Small intestine (tissue), 7 donors: Measurements from ENCODE around the gene CCN2. TPM values are rescaled to one million over a fixed set of nuclear protein-coding genes. Genes with fewer than 3 reads are reported as not detected.
"Not testable (repeated sequence)": the region's sequence is repeated elsewhere in the genome, so short reads cannot be mapped to it uniquely, and the experiment has no call there.

ENCODE experiments used
- DNase-seq, 2 donors: peaks; one replicate each; pipeline versions ENCODE4 v3.0.0 to v3.0.0-alpha.2; 2013
- FAIRE-seq: peaks from 2 replicates; lab custom pipeline; 2012; peaks lifted over from hg19 to GRCh38; lab: Jason Lieb, UNC
- H3K27ac ChIP-seq, 3 donors: one replicate each; pipeline ENCODE4 v1.5.1; 2013; ENCODE audit warnings: low read length in 2 of 3, mild to moderate bottlenecking in 2 of 3, control low read depth in 1 of 3, inconsistent platforms in 1 of 3, low read depth in 1 of 3, moderate library complexity in 1 of 3
- H3K27me3 ChIP-seq, 3 donors: one replicate each; pipeline ENCODE4 v1.6.1; 2013; ENCODE audit warnings: low read length in 3 of 3, inconsistent platforms in 1 of 3; ENCODE audit not compliant: control insufficient read depth in 3 of 3, insufficient read depth in 3 of 3
- H3K36me3 ChIP-seq, 3 donors: one replicate each; pipeline ENCODE4 v1.6.1; 2013; ENCODE audit warnings: low read length in 3 of 3, inconsistent platforms in 1 of 3, low read depth in 1 of 3, mild to moderate bottlenecking in 1 of 3, moderate library complexity in 1 of 3; ENCODE audit not compliant: control insufficient read depth in 3 of 3, insufficient read depth in 2 of 3
- H3K4me1 ChIP-seq, 3 donors: one replicate each; pipeline ENCODE4 v1.6.1; 2013; ENCODE audit warnings: low read length in 2 of 3, inconsistent platforms in 1 of 3, low read depth in 1 of 3, mild to moderate bottlenecking in 1 of 3, moderate library complexity in 1 of 3; ENCODE audit not compliant: control insufficient read depth in 3 of 3, insufficient read depth in 2 of 3
- H3K4me3 ChIP-seq, 3 donors: one replicate each; pipeline ENCODE4 v1.5.1; 2013; ENCODE audit warnings: low read length in 3 of 3, control low read depth in 1 of 3, inconsistent platforms in 1 of 3, low read depth in 1 of 3, mild to moderate bottlenecking in 1 of 3, moderate library complexity in 1 of 3
- H3K9me3 ChIP-seq, 2 donors: one replicate each; pipeline ENCODE4 v1.6.1; 2013; ENCODE audit warnings: low read depth in 1 of 2, low read length in 1 of 2; ENCODE audit not compliant: control insufficient read depth in 2 of 2, insufficient read depth in 1 of 2
- WGBS, 3 donors: extraction: QIAGEN DNeasy Blood & Tissue Kit; methylation state at CpG; one replicate each; pipeline ENCODE4 v1.1.7; 2013; 5-methylcytosine and 5-hydroxymethylcytosine counted together
- polyA plus RNA-seq, 4 donors: library from polyadenylated mRNA; stranded (reverse) in 3 of 4; unstranded in 1 of 4; fragments of 200-250 nt in 3 of 4; fragments of 120-200 nt in 1 of 4; gene quantifications; one replicate each; pipeline versions ENCODE4 v1.2.1 to v1.2.3, GENCODE V29; 2013
- donor health status: healthy with polysubstance abuse.
- donor health status: control.
- donor health status: control.
- donor health status: Bipolar disorder and iron deficiency.
- donor health status: healthy.

Gene CCN2
- polyA plus RNA-seq, 4 donors = 1.3 to 83.6 (median 36.0) TPM

DNA sequence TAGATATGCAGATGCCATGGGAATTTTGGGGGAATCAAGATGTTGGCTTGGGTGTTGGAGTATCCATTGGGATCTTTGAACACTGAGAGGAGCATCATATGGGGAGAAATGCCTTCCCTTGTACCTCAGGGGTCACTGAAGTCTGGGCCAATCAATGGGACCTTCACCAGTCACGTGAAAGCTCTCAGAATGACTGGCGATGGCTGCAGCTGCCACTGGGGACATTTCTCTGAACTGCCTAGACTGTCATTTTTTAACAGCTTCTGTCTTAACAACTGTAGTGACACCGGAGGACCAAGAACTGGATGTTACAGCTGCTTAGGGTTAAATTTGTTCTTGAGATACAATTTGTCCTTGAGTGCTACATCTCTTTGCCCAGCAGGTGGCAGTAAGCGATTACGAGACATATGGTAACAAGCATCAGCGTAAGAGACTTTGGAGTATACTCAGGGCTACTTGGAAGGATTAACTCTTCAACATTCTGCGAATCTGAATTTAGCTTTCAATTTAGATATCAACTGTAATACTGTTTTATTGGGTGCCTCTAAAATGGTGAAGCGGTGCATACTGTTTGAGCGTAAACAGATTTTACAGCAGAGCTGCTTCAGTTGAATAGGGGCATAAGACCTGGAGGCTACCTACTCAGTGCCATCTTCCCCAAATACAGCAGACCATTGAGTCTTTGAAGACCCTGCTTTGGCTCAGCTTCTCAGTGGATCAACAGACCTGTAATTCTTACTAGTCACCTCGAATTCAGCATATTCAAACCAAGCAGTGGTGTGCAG lies 36.0 kb downstream of the CCN2 start:
- no peak for FAIRE-seq

GRCh38 chr6:131914234-131914633 lies 36.9 kb downstream of the CCN2 start:
- 33 to 69% (median 50%) methylated on average over 1 of the region's 1 CpG for WGBS, 3 donors
- no peaks in the 10 kb centered on the region for H3K36me3 ChIP-seq
- no peaks in the 10 kb centered on the region for H3K9me3 ChIP-seq
- H3K4me3 ChIP-seq = no peak overlapping the region
- no peaks in the 10 kb centered on the region for H3K4me1 ChIP-seq
- FAIRE-seq = no peak
- H3K27me3 ChIP-seq = peaks cover 0 to 2% (median 0%) of the 10 kb centered on the region in 3 donors
- no peak for DNase-seq
- no peak overlapping the region for H3K27ac ChIP-seq

More for the DNA sequence above, 36.0 kb downstream of the CCN2 start:
- Histone ChIP-seq H3K9me3 (no peaks in the 10 kb centered on the region), H3K4me1 (no peaks in the 10 kb centered on the region), H3K4me3 (no peak overlapping the region), H3K27me3 (peaks cover 0 to 2% (median 0%) of the 10 kb centered on the region in 3 donors), H3K27ac (no peak overlapping the region), H3K36me3 (no peaks in the 10 kb centered on the region)
- DNase-seq = peak; percentile 77 to 81
- 17 to 31% (median 22%) methylated on average over 10 of the region's 10 CpGs for WGBS, 3 donors

DNA sequence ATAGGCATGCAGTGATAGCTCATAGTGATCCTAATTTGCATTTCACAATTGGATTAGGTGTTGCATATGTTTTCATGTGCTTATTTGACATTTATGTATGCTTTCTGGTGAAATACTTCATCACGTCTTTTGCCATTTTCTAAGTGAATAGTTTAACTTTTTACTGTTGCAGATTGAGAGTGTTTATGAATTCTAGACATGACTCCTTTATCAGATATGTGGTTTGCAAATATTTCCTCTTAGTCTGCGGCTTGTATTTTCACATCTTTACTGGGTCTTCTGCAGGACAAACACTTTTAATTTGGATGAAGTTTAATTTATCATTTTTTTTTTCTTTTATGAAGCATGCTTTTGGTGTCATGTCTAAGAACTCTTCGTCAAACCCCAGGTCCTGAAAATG lies 39.2 kb downstream of the CCN2 start:
- DNase-seq (no peak), FAIRE-seq (no peak)
- no peak overlapping the region for H3K27ac ChIP-seq
- H3K4me3 ChIP-seq = no peak overlapping the region
- H3K36me3 ChIP-seq = no peaks in the 10 kb centered on the region
- no peaks in the 10 kb centered on the region for H3K9me3 ChIP-seq
- no peaks in the 10 kb centered on the region for H3K4me1 ChIP-seq
- H3K27me3 ChIP-seq = peaks cover 0 to 2% (median 0%) of the 10 kb centered on the region in 3 donors
- WGBS, 3 donors = 39 to 42% (median 41%) methylated on average over 3 of the region's 3 CpGs

DNA sequence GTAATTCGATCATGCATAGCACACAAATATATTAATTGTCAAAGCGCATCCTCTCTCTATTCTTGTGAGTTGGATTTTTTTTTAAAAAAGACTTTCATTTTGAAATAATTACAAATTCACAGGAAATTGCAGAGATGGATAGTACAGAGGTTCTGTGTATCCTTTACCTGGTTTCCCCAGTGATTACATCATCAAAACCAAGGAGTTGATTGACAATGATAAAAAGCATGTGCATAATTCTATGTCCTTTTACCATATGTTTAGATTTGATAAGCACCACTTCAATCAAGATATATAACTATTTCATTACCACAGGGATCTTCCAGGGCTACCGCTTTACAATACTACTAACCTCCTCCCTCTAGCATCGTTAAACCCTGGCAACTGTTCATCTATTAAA lies 40.2 kb downstream of the CCN2 start:
- no peaks in the 10 kb centered on the region for H3K9me3 ChIP-seq
- H3K27ac ChIP-seq = no peak overlapping the region
- no peaks in the 10 kb centered on the region for H3K4me1 ChIP-seq
- no peak for DNase-seq
- 28 to 64% (median 44%) methylated on average over 4 of the region's 4 CpGs for whole genome bisulfite sequencing, 3 donors
- no peak for FAIRE-seq
- no peak overlapping the region for H3K4me3 ChIP-seq
- no peaks in the 10 kb centered on the region for H3K27me3 ChIP-seq
- no peaks in the 10 kb centered on the region for H3K36me3 ChIP-seq

GRCh38 chr6:131910219-131910589 lies 41.0 kb downstream of the CCN2 start:
- no peak overlapping the region for H3K4me3 ChIP-seq
- no peak overlapping the region for H3K27ac ChIP-seq
- no peaks in the 10 kb centered on the region for H3K9me3 ChIP-seq
- DNase-seq (no peak), FAIRE-seq (no peak)
- no peaks in the 10 kb centered on the region for H3K4me1 ChIP-seq
- H3K27me3 ChIP-seq = no peaks in the 10 kb centered on the region
- no peaks in the 10 kb centered on the region for H3K36me3 ChIP-seq
- 65 to 78% (median 71%) methylated on average over 1 of the region's 1 CpG for WGBS, 3 donors

DNA sequence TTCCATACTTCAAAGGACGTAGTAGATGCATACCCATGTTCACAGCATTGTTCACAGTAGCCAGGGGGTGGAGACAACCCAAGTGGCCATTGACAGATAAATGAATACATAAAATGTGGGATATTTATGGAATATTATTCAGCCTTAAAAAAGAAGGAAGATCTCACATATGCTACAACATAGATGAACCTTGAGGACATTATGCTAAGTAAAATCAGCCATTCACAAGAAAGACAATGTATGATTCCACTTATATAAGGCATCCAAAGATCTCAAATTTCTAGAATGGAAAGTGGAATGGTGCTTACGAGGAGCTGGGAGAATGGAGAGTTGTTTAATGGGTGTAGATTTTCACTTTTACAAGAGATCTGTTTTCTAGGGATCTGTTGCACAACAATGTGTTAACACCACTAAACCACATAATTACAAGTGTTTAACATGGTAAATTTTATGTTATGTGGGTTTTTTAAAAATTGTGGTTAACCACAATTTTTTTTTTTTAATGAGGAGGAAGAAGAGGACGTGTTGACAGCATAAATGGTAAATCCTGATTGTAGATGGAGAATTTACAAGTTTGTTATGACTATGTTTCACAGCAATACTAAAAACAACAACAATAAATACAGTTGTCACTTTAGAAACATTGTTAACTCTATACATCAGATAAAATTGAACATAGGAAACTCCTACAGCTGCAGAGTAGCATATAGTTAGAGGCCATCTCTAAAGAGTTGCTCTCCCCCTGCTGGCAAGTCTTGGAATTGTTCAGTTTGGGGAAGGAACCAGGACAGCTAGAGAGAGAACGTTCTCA lies 41.6 kb downstream of the CCN2 start:
- H3K9me3 ChIP-seq = no peaks in the 10 kb centered on the region
- H3K4me3 ChIP-seq = no peak overlapping the region
- H3K36me3 ChIP-seq = no peaks in the 10 kb centered on the region
- no peaks in the 10 kb centered on the region for H3K27me3 ChIP-seq
- WGBS, 3 donors = 55 to 64% (median 55%) methylated on average over 4 of the region's 4 CpGs
- DNase-seq (peak; percentile 81 to 86), FAIRE-seq (peak; percentile 33)
- H3K4me1 ChIP-seq = no peaks in the 10 kb centered on the region
- H3K27ac ChIP-seq = no peak overlapping the region

DNA sequence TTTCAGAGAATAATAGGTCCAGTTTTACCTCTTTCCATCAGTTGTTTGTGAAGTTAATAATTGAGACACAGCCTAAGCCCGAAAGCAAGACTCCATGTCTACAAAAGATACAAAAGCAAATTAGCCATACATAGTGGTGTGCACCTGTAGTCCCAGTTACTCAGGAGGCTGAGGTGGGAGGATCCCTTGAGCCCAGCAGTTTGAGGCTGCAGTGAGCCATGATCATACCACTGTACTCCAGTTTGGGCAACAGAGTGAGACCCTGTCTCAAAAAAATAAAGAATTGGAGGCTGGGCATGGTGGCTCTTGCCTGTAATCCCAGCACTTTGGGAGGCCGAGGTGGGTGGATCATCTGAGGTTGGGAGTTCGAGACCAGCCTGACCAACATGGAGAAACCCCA lies 42.4 kb downstream of the CCN2 start:
- FAIRE-seq, DNase-seq, H3K36me3 ChIP-seq, H3K9me3 ChIP-seq, H3K27me3 ChIP-seq, H3K4me3 ChIP-seq, H3K27ac ChIP-seq, H3K4me1 ChIP-seq: not testable (repeated sequence)
- WGBS, 3 donors = 77 to 87% (median 86%) methylated on average over 3 of the region's 3 CpGs

DNA sequence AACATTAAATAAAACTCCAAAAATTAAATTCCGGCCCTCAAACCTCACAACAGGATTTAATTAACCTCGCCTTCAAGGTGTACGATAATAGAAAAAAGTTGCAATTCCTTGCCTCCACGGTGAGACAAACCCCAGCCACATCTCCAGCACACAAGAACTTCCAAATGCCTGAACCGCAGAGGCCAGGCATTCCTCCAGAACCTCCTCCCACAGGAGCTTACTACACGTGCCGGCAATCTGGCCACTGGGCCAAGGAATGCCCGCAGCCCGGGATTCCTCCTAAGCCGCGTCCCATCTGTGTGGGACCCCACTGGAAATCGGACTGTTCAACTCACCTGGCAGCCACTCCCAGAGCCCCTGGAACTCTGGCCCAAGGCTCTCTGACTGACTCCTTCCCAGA lies 47.4 kb downstream of the CCN2 start:
- H3K9me3 ChIP-seq, H3K36me3 ChIP-seq, H3K27me3 ChIP-seq, DNase-seq, FAIRE-seq, H3K27ac ChIP-seq, H3K4me1 ChIP-seq, H3K4me3 ChIP-seq: not testable (repeated sequence)
- 89 to 93% (median 92%) methylated on average over 11 to 12 of the region's 12 CpGs for WGBS, 3 donors
